H1 (cell line): ENCODE measurements around the gene CCNK. TPM values are rescaled to one million over a fixed set of nuclear protein-coding genes. Genes with fewer than 3 reads are reported as not detected.

Source experiments
- NANOG ChIP-seq: IDR thresholded peaks from 2 replicates; pipeline ENCODE4 v1.6.1; 2011; ENCODE audit warnings: low read length, low read depth, mild to moderate bottlenecking, inconsistent platforms; ENCODE audit not compliant: insufficient read depth, poor library complexity, severe bottlenecking
- RAD21 ChIP-seq, 2 experiments: IDR thresholded peaks in 1 of 2; conservative IDR thresholded peaks in 1 of 2; 2 replicates each; pipeline ENCODE4 v1.6.1; 2011; ENCODE audit warnings: low read depth in 2 of 2, low read length in 2 of 2, improper control_type of control experiment in 1 of 2, inconsistent platforms in 1 of 2, mild to moderate bottlenecking in 1 of 2, moderate library complexity in 1 of 2
- TAF1 ChIP-seq: IDR thresholded peaks from 2 replicates; pipeline ENCODE4 v1.6.1; 2011; ENCODE audit warnings: mild to moderate bottlenecking, low read depth, low read length
- polyA plus RNA-seq, 7 experiments: library from polyadenylated mRNA; depleted of rRNA in 3 of 7; stranded (reverse) in 5 of 7; unstranded in 2 of 7; fragments of >200 nt in 5 of 7; fragments of 200-250 nt in 2 of 7; gene quantifications; 1 replicate in 5 of 7; 2 replicates in 1 of 7; 4 replicates in 1 of 7; pipeline versions ENCODE4 v1.2.1 to v1.2.3, GENCODE V29; 2011 to 2013; ENCODE audit warnings: missing spikeins in 2 of 7, mixed read lengths in 2 of 7
- total RNA-seq: library from RNA; stranded (reverse); fragmentation: NEBNext Ultra II Directional; extraction: Animal tissue kit (Norgen Biotek cat#: 25700); gene quantifications from 2 replicates; pipeline ENCODE4 v1.2.1, GENCODE V29; 2021

Gene CCNK
- total and polyA plus RNA-seq, 2 of the 8 experiments (the other 6 are each of a cell fraction or from before 2014, with no cell fraction given), result 10.7 to 82.7 TPM

GRCh38 chr14:99538275-99538674 lies 57.1 kb downstream of the CCNK start (continued):
- TF ChIP-seq TAF1 (no peak), RAD21 (IDR thresholded peaks at IDR 0.05 in 1 of 2, conservative IDR thresholded peaks at IDR 0.05 in 1 of 2; ENCODE audit: low read depth in 2 of 2, low read length in 2 of 2) (no peak), NANOG (no peak)
- TF ChIP-seq, all 59 proteins: peak for 0
